Activated CD8-positive, alpha-beta T cell treated with anti-CD3 and anti-CD28 coated beads for 36 hours (primary cell): ENCODE data around the gene BBS12. TPM values are rescaled to one million over a fixed set of nuclear protein-coding genes. Genes with fewer than 3 reads are reported as not detected.

Source experiments
- ATAC-seq: fragments of 200-7000 bp; cut with Tn5 transposase; one replicate; pipeline ENCODE4 v1.10.0; 2021; ENCODE audit warnings: mild to moderate bottlenecking, moderate library complexity
- CTCF ChIA-PET: fragments of 350-600 bp; sonication (Branson Sonifier 250); formaldehyde crosslinking; loops from one replicate; lab custom pipeline; 2021; ENCODE audit warnings: antibody characterized with exemption; lab: Charles Lee
- POLR2A ChIA-PET: fragments of 350-600 bp; sonication (Branson Sonifier 250); formaldehyde crosslinking; loops from one replicate; lab custom pipeline; 2021; ENCODE audit warnings: antibody characterized with exemption; lab: Charles Lee
- DNase-seq: peaks from one replicate; pipeline ENCODE4 v3.0.0-alpha.2; 2020
- H3K27ac Mint-ChIP-seq: one replicate; pipeline ENCODE4 v1.8.0; 2021; ENCODE audit warnings: mild to moderate bottlenecking, mixed read lengths
- H3K27me3 Mint-ChIP-seq: one replicate; pipeline ENCODE4 v1.8.0; 2021; ENCODE audit warnings: mixed read lengths
- H3K36me3 Mint-ChIP-seq: one replicate; pipeline ENCODE4 v1.8.0; 2021; ENCODE audit warnings: low read depth, mixed read lengths
- H3K4me1 Mint-ChIP-seq: one replicate; pipeline ENCODE4 v1.8.0; 2021; ENCODE audit warnings: low read depth, mixed read lengths
- H3K4me3 Mint-ChIP-seq: one replicate; pipeline ENCODE4 v1.8.0; 2021; ENCODE audit warnings: mild to moderate bottlenecking, moderate library complexity, mixed read lengths
- H3K9me3 Mint-ChIP-seq: one replicate; pipeline ENCODE4 v1.8.0; 2021; ENCODE audit warnings: mixed read lengths
- intact Hi-C: fragments of 100-400 bp; cut with micrococcal nuclease; formaldehyde crosslinking; loops from one replicate; pipeline ENCODE4 v1.10.0; 2022
- total RNA-seq, 2 experiments: library from RNA; stranded (reverse); gene quantifications; one replicate each; pipeline ENCODE4 v1.2.3, GENCODE V29; 2021
- TF ChIP-seq, protein P1 (sequence below): fragments of 200-600 bp; IDR thresholded peaks from one replicate; pipeline ENCODE4 v1.8.0; 2022; ENCODE audit warnings: antibody characterized with exemption, mild to moderate bottlenecking

BBS12 gene
- under 1 TPM; 0.74 to 0.89 TPM for total RNA-seq

DNA sequence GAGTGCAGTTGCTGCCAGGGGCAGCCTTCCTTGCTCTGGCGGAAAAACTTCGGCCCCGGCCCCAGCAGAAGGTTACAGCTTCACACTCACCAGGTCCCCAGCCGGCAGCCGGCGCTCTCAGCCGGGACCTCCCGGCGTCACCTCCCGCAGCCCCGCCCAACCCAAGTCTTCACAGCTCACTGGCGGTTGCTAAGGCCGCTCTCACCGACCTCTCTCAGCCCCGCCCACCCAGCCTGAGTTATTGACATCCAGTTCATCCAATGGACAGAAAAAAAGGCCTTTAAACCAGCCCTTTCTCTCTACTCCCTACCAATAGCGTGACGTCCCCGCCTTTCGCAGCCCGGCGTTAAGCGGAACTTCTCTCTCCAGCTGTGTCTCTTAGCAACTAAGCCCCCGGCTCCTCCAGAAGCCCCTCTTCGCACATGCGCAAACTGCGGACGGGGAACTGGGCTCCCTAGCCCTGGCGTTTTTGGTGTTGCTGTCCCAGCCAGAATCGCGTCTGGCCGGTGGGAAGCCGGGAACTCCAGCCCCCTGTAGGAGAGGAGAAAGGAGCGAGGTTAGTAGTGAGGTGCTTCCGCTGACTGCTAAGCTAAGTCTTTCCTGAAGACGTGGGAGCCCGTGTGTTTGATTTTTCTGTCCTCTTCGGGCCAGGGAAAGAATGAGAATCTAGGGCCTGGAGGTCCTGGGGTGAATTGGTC is at the start of gene BBS12:
TSS of gene BBS12 (plus strand) at position 376 of the 698 bp plus-strand sequence. CDS start 9,189 bp downstream, outside the sequence.
- Mint-ChIP-seq H3K36me3 (peaks cover 7% of the 10 kb centered on the region), H3K4me3 (peak within 1 kb of the TSS; percentile 94), H3K27ac (peak within 1 kb of the TSS; percentile 91), H3K27me3 (no peaks in the 10 kb centered on the region), H3K9me3 (peaks cover 1% of the 10 kb centered on the region), H3K4me1 (peaks cover 11% of the 10 kb centered on the region)
- ChIA-PET POLR2A (interaction anchor here (1.0 kb wide), 1 partner anchor 94 kb away, joined by 3 read pairs; no protein-coding TSS in a partner anchor), CTCF (interaction anchor here (0.7 to 4.4 kb wide), 17 partner anchors 8 to 832 kb away, joined by 3 to 34 read pairs (median 6); partner anchors contain the start of gene NUDT6)
- TF ChIP-seq, protein P1, sequence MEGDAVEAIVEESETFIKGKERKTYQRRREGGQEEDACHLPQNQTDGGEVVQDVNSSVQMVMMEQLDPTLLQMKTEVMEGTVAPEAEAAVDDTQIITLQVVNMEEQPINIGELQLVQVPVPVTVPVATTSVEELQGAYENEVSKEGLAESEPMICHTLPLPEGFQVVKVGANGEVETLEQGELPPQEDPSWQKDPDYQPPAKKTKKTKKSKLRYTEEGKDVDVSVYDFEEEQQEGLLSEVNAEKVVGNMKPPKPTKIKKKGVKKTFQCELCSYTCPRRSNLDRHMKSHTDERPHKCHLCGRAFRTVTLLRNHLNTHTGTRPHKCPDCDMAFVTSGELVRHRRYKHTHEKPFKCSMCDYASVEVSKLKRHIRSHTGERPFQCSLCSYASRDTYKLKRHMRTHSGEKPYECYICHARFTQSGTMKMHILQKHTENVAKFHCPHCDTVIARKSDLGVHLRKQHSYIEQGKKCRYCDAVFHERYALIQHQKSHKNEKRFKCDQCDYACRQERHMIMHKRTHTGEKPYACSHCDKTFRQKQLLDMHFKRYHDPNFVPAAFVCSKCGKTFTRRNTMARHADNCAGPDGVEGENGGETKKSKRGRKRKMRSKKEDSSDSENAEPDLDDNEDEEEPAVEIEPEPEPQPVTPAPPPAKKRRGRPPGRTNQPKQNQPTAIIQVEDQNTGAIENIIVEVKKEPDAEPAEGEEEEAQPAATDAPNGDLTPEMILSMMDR: no peak
- intact Hi-C loops: no loop called here
- peak; percentile 99 for ATAC-seq
- peak; percentile 99 for DNase-seq

DNA sequence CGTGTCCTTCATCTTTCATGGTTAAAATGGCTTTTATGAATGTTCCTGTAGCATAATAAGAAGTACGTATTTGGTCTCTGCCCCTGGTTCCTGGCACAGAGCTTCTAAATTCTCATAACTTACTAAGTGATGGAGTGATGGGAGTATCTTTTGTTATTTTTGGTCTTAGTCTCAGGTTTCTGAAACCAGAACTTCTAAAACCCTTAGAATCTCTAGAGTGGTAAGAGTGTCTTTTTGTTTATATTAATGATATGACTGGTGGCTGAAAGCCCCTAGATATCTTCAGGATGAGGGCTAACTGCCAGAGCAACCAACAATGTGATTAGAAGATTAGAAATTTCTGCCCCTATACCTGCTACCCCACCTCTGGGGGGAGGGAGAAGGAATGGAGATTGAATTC is 45.8 kb upstream of the BBS12 start:
- Mint-ChIP-seq H3K4me1 (peaks cover 26% of the 10 kb centered on the region), H3K9me3 (peaks cover 15% of the 10 kb centered on the region), H3K4me3 (no peak overlapping the region), H3K27ac (no peak overlapping the region), H3K27me3 (peaks cover 5% of the 10 kb centered on the region), H3K36me3 (peaks cover 2% of the 10 kb centered on the region)
- POLR2A ChIA-PET: no interaction called here
- ATAC-seq: no peak
- CTCF ChIA-PET: no interaction called here
- intact Hi-C loops: no loop called here
- TF ChIP-seq, protein P1: no peak
- no peak for DNase-seq

DNA sequence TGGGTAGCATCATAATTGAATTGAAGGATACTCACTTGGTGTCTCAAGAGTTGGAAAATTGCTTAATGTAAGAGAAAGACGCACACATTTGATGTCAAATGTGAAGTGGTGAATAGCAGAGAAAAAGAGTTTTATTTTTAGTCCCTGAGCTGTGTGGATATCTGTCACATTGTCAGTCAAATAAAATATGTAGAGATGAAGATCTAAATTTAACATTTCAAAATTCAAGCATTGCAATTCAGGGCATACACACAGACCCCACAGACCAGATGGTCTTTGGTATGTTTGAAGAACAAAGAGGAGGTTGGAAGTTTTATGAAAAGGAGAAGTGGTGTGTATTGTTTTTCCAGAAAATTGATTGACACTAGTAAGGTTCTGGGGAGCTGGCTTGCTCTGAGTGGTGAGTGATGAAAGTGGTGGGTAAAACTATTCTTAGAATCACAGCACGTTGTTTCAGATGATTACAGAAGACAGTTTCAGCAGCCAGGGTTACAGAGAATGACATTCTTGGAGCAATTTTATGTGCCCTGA is 44.9 kb upstream of the BBS12 start:
- intact Hi-C loops: no loop called here
- DNase-seq: no peak
- H3K9me3 Mint-ChIP-seq: peaks cover 7% of the 10 kb centered on the region
- POLR2A ChIA-PET: no interaction called here
- CTCF ChIA-PET: no interaction called here
- peaks cover 26% of the 10 kb centered on the region for H3K4me1 Mint-ChIP-seq
- H3K27ac Mint-ChIP-seq: peak overlapping the region; percentile 62
- H3K4me3 Mint-ChIP-seq: no peak overlapping the region
- peak; percentile 52 for ATAC-seq
- no peaks in the 10 kb centered on the region for H3K36me3 Mint-ChIP-seq
- TF ChIP-seq, protein P1: no peak
- peaks cover 9% of the 10 kb centered on the region for H3K27me3 Mint-ChIP-seq

DNA sequence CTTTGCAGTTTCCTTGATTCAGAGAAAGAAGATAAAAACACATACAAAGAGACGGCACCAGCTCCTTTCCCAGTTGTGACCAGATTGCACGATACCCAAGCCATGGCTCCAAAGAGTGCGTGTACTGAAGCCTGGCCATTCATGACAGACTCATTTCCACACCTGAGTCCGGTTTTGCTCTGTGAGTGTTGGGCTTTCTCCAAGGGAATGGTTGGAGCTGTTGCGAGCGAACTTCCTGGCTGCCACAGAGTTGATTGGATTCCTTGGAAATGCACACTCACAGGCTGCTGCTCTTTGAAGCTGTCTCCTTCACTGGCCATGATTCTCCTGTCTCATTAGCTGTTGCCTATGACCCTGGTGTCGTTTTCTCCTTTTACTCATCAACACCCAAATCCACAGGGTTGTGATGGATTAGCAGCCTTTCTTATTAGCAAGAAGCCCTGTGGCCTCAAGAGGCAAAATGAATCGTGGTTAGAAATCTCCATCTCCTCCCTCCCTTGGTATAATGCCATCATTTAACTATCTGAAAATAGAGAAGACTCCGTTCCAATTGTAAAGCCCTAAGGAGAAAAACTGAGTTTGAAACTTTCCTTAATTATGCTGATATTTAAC is 43.9 kb upstream of the BBS12 start:
- Mint-ChIP-seq H3K9me3 (peaks cover 6% of the 10 kb centered on the region), H3K36me3 (no peaks in the 10 kb centered on the region), H3K27me3 (peaks cover 10% of the 10 kb centered on the region), H3K4me3 (no peak overlapping the region), H3K27ac (no peak overlapping the region), H3K4me1 (peaks cover 26% of the 10 kb centered on the region)
- TF ChIP-seq, protein P1: no peak
- no peak for DNase-seq
- intact Hi-C loops: no loop called here
- POLR2A ChIA-PET: no interaction called here
- CTCF ChIA-PET: no interaction called here
- no peak for ATAC-seq

DNA sequence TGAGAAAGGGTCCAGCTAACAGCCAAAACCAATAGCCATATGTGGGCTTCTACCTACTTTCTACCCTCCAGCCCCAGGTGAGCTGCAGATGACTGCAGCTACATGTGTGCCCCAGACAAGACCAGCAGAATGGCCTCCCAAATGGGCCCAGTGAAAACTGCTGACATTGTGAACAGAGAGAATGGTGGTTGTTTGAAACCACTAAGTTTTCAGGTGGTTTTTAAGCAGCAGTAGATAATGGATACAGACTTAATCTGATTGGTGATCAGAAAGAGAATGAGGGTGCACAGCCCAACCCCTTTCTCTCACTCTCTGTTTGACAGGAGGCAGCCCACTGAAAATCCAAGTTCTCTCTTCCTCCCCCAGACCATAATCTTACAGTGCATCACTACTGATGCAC is 42.5 kb upstream of the BBS12 start:
- Mint-ChIP-seq H3K4me3 (no peak overlapping the region), H3K36me3 (no peaks in the 10 kb centered on the region), H3K27me3 (peaks cover 19% of the 10 kb centered on the region), H3K9me3 (peaks cover under 1% of the 10 kb centered on the region), H3K4me1 (peaks cover 26% of the 10 kb centered on the region), H3K27ac (no peak overlapping the region)
- POLR2A ChIA-PET: no interaction called here
- TF ChIP-seq, protein P1: no peak
- intact Hi-C loops: no loop called here
- DNase-seq (peak; percentile 46), ATAC-seq (peak; percentile 86)
- CTCF ChIA-PET: no interaction called here
